Pancreas (tissue), 10 donors: ENCODE results near the gene DPP8. TPM values are rescaled to one million over a fixed set of nuclear protein-coding genes. Genes with fewer than 3 reads are reported as not detected.

Experiments
- ATAC-seq, 4 donors: fragments of 200-7000 bp; cut with Tn5 transposase; one replicate each; pipeline versions ENCODE4 v1.8.0 to v1.9.1; 2020; ENCODE audit warnings: mild to moderate bottlenecking in 4 of 4, moderate library complexity in 4 of 4
- DNase-seq, 6 donors: peaks; one replicate each; pipeline ENCODE4 v3.0.0-alpha.2; 2020
- FAIRE-seq: peaks from 2 replicates; lab custom pipeline; 2012; peaks lifted over from hg19 to GRCh38; lab: Jason Lieb, UNC
- H3K27ac ChIP-seq, 4 donors: fragments of 200-600 bp; sonication (generic); 1 replicate in 3 of 4; 2 replicates in 1 of 4; pipeline versions ENCODE4 v1.5.0 to v1.8.0; 2020
- H3K27me3 ChIP-seq, 4 donors: fragments of 200-600 bp; one replicate each; pipeline ENCODE4 v1.8.0; 2021
- H3K36me3 ChIP-seq, 3 donors: fragments of 200-600 bp; sonication (generic) in 1 of 3; one replicate each; pipeline versions ENCODE4 v1.5.0 to v1.8.0; 2020 to 2021
- H3K4me1 ChIP-seq, 3 donors: fragments of 200-600 bp; one replicate each; pipeline ENCODE4 v1.8.0; 2021
- H3K4me3 ChIP-seq, 4 donors: fragments of 200-600 bp; sonication (generic) in 2 of 4; one replicate each; pipeline versions ENCODE4 v1.5.0 to v1.8.0; 2020 to 2021
- H3K9me3 ChIP-seq, 4 donors: fragments of 200-600 bp; one replicate each; pipeline ENCODE4 v1.8.0; 2021
- CTCF ChIP-seq, 4 donors: fragments of 200-600 bp; sonication (generic) in 3 of 4; IDR thresholded peaks; one replicate each; pipeline versions ENCODE4 v1.5.0 to v1.8.0; 2021; ENCODE audit warnings: antibody characterized with exemption in 4 of 4
- WGBS, 2 donors: extraction: QIAGEN DNeasy Blood & Tissue Kit; methylation state at CpG; one replicate each; pipeline ENCODE4 v1.1.7; 2013; 5-methylcytosine and 5-hydroxymethylcytosine counted together
- intact Hi-C, 3 donors: fragments of 100-400 bp; cut with DNase I; formaldehyde crosslinking; loops; one replicate each; pipeline versions ENCODE4 v1.11.1 to v1.14.2; 2022
- polyA plus RNA-seq, 2 donors: library from polyadenylated mRNA; stranded (reverse); fragments of 200-250 nt; gene quantifications; one replicate each; pipeline ENCODE4 v1.2.3, GENCODE V29; 2013
- total RNA-seq, 6 donors: library from RNA; stranded (reverse); fragmentation: NEBNext Ultra II Directional in 4 of 6; extraction: Animal tissue kit (Norgen Biotek cat#: 25700) in 4 of 6; gene quantifications; one replicate each; pipeline versions ENCODE4 v1.2.1 to v1.2.4, GENCODE V29; 2021 to 2023
- donor health status: healthy with polysubstance abuse.
- donor health status: DM: no; HTN: no; CAD: no; lungs with moderate emphysema.
- donor health status: DM: no; HTN: no; CAD: no.
- donor health status: control.
- donor health status: control.
- donor health status: Bipolar disorder and iron deficiency.
- donor health status: DM: yes; HTN: yes; CAD: no.
- donor health status: DM: no; HTN: no; CAD: no.
- donor health status: DM: no; HTN: no; CAD: no.
- donor health status: DM: yes; HTN: yes; CAD: no.

The DPP8 gene
- total and polyA plus RNA-seq, 8 donors: 4.7 to 17.1 (median 12.3) TPM

DNA sequence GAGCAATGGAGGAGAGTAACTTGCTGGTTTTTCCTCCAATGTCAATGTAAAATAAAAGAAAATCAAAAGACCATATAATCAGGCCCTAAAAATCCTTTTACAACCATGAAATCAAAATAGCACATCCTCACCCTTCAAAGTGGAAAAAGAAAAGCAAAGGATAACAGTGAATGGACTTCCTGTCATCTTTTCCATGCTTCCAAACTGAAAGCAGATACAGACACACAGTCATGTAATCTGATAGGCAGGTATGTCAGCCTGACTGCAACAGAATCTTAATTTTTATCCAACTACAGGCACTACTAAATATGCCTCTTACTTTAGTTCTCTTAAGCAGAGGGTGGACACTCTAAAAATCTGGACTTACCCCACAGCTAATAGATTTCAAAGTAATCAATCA, 66.9 kb downstream of the DPP8 start:
- Histone ChIP-seq H3K9me3 (no peaks in the 10 kb centered on the region), H3K36me3 (peaks cover 0 to 31% (median 0%) of the 10 kb centered on the region in 3 donors), H3K27ac (no peak overlapping the region), H3K4me3 (no peak overlapping the region), H3K27me3 (no peaks in the 10 kb centered on the region), H3K4me1 (no peaks in the 10 kb centered on the region)
- intact Hi-C loops: no loop called here
- no peak for DNase-seq
- no peak for ATAC-seq
- no peak for TF ChIP-seq CTCF (IDR thresholded peaks at IDR 0.05)
- no peak for FAIRE-seq

- peaks cover 0 to 16% (median 0%) of the 10 kb centered on the region in 3 donors for H3K36me3 ChIP-seq
- FAIRE-seq (no peak), DNase-seq (no peak), ATAC-seq (no peak)
- H3K9me3 ChIP-seq: no peaks in the 10 kb centered on the region
- H3K4me1 ChIP-seq: no peaks in the 10 kb centered on the region
- intact Hi-C loops: no loop called here
- no peaks in the 10 kb centered on the region for H3K27me3 ChIP-seq
- H3K27ac ChIP-seq: no peak overlapping the region
- 85 to 90% methylated on average over 2 of the region's 2 CpGs for WGBS, 2 donors
- H3K4me3 ChIP-seq: no peak overlapping the region
- no peak for TF ChIP-seq CTCF (IDR thresholded peaks at IDR 0.05)
These were observed 70.3 kb downstream of the DPP8 start for GRCh38 chr15:65447145-65447544.

DNA sequence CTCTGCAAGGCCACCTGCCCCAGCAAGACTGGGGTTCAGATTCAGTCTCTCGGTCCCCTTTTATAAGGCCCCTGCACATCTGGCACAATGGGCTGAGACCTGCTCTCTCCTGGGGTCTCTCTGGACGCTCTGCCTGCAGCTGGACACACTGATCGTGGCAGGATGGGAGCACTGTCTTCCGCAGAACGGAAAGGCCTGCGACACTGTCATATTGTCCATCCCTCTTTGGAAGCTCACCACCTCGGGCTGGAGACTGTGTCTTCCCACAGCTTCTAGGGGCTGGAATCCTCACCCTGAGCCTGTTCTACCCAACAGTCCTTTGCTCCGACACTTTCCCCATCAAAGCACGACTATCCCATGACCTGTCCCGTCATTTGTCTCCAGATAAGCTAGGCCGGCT, 83.3 kb downstream of the DPP8 start:
- 75 to 83% methylated on average over 11 of the region's 11 CpGs for WGBS, 2 donors
- Histone ChIP-seq H3K27me3 (no peaks in the 10 kb centered on the region), H3K27ac (no peak overlapping the region), H3K9me3 (no peaks in the 10 kb centered on the region), H3K36me3 (no peaks in the 10 kb centered on the region), H3K4me1 (no peaks in the 10 kb centered on the region), H3K4me3 (no peak overlapping the region)
- ATAC-seq (no peak), FAIRE-seq (no peak), DNase-seq (no peak)
- intact Hi-C loops: no loop called here
- TF ChIP-seq CTCF (IDR thresholded peaks at IDR 0.05): no peak

- FAIRE-seq: no peak
- H3K4me1 ChIP-seq: no peaks in the 10 kb centered on the region
- H3K36me3 ChIP-seq: no peaks in the 10 kb centered on the region
- ATAC-seq: no peak
- H3K4me3 ChIP-seq: no peak overlapping the region
- no peak overlapping the region for H3K27ac ChIP-seq
- intact Hi-C loops: no loop called here
- no peaks in the 10 kb centered on the region for H3K27me3 ChIP-seq
- H3K9me3 ChIP-seq: no peaks in the 10 kb centered on the region
- peak in 1 of 6 donors; percentile 21 for DNase-seq
- no peak for TF ChIP-seq CTCF (IDR thresholded peaks at IDR 0.05)
These were observed 85.8 kb downstream of the DPP8 start for GRCh38 chr15:65431731-65432130.

DNA sequence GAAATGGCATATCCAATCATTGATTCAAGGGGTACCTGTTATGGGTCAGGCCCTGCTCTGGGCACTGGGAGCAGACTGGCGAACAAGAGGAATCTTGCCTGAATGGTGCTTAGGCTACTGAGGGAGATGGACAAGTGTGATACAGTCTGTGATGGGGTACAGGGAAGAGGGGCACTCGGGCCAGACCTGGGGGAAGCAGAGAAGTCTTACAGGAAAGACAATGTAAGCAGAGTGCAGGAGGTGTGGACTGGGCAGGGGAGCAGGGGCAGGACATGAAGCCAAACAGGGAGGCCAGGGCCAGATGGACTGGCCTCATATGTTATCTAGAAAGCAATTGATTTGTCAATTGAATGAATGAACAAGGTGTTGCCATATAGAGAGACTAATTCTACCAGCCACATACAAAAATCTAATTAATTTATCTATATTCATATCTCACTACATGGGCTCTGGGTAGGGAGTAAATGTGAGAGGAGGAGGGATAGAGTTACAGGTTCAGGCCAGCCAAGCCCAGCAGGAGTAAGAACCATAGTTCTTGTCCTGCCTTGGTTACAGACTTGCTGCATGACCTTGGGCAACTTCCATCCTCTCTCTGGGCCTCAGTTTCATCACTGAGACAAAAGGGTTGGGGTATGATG, 91.2 kb downstream of the DPP8 start:
- H3K27ac ChIP-seq: no peak overlapping the region
- H3K36me3 ChIP-seq: no peaks in the 10 kb centered on the region
- H3K4me3 ChIP-seq: no peak overlapping the region
- no peak for TF ChIP-seq CTCF (IDR thresholded peaks at IDR 0.05)
- WGBS, 2 donors: 72 to 73% methylated on average over 2 of the region's 2 CpGs
- H3K9me3 ChIP-seq: no peaks in the 10 kb centered on the region
- FAIRE-seq: no peak
- intact Hi-C loops: no loop called here
- no peaks in the 10 kb centered on the region for H3K27me3 ChIP-seq
- DNase-seq: no peak
- H3K4me1 ChIP-seq: no peaks in the 10 kb centered on the region
- no peak for ATAC-seq
